Ovary (tissue), 9 donors: ENCODE results near the gene FKBP4. TPM values are rescaled to one million over a fixed set of nuclear protein-coding genes. Genes with fewer than 3 reads are reported as not detected.

Experiments
- DNase-seq, 5 donors: peaks; one replicate each; pipeline ENCODE4 v3.0.0-alpha.2; 2019 to 2020
- H3K27ac ChIP-seq, 2 donors: fragments of 200-600 bp; one replicate each; pipeline versions ENCODE4 v1.5.1 to v1.8.0; 2019 to 2022
- H3K27me3 ChIP-seq: fragments of 200-600 bp; one replicate; pipeline ENCODE4 v1.8.0; 2022
- H3K36me3 ChIP-seq: fragments of 200-600 bp; sonication (generic); one replicate; pipeline ENCODE4 v1.5.1; 2019
- H3K4me1 ChIP-seq: one replicate; pipeline ENCODE4 v1.8.1; 2013; ENCODE audit warnings: mild to moderate bottlenecking, moderate library complexity; ENCODE audit not compliant: insufficient read depth
- H3K4me3 ChIP-seq: fragments of 200-600 bp; sonication (generic); one replicate; pipeline ENCODE4 v1.5.1; 2017
- H3K9me3 ChIP-seq, 2 donors: fragments of 200-600 bp in 1 of 2; sonication (generic) in 1 of 2; one replicate each; pipeline versions ENCODE4 v1.5.1 to v1.8.1; 2013 to 2019; ENCODE audit warnings: mild to moderate bottlenecking in 1 of 2, moderate library complexity in 1 of 2
- EP300 ChIP-seq: sonication (generic); formaldehyde crosslinking; IDR thresholded peaks from one replicate; pipeline ENCODE4 v1.6.1; 2017; ENCODE audit warnings: antibody characterized with exemption
- POLR2A ChIP-seq: fragments of 450-650 bp; IDR thresholded peaks from one replicate; pipeline ENCODE4 v1.6.1; 2017; ENCODE audit warnings: antibody characterized with exemption, mild to moderate bottlenecking, moderate library complexity
- WGBS, 3 donors: extraction: QIAGEN DNeasy Blood & Tissue Kit in 1 of 3; methylation state at CpG; one replicate each; pipeline versions ENCODE4 v1.1.5 to v1.1.7; 2013 to 2017; 5-methylcytosine and 5-hydroxymethylcytosine counted together
- intact Hi-C, 4 donors: fragments of 100-400 bp; cut with DNase I; formaldehyde crosslinking; loops; one replicate each; pipeline versions ENCODE4 v1.11.0 to v1.15.1; 2022 to 2023
- polyA plus RNA-seq, 2 donors: library from polyadenylated mRNA; stranded (reverse); fragments of 200-250 nt in 1 of 2; fragments of 350-450 nt in 1 of 2; fragmentation: Illumina TruSeq in 1 of 2; extraction: RNeasy Lipid Tissue Mini Kit (QIAGEN cat#74804) in 1 of 2; gene quantifications; one replicate each; pipeline ENCODE4 v1.2.3, GENCODE V29; 2013 to 2014
- total RNA-seq, 7 donors: library from RNA; depleted of rRNA in 2 of 7; stranded (reverse); fragments of >200 nt in 2 of 7; fragmentation: NEBNext Ultra II Directional in 3 of 7; extraction: Animal tissue kit (Norgen Biotek cat#: 25700) in 3 of 7; gene quantifications; one replicate each; pipeline versions ENCODE4 v1.1.0 to v1.2.4, GENCODE V29; 2016 to 2023
- TF ChIP-seq, protein P1 (sequence below), 3 donors: fragments of 450-650 bp in 2 of 3; fragments of 200-600 bp in 1 of 3; IDR thresholded peaks; one replicate each; pipeline versions ENCODE4 v1.5.1 to v1.8.0; 2016 to 2022; ENCODE audit warnings: antibody characterized with exemption in 3 of 3, mild to moderate bottlenecking in 1 of 3
- donor health status: DM: no; HTN: no; CAD: no; lungs with moderate emphysema.
- donor health status: DM: no; HTN: no; CAD: no.
- donor health status: Bipolar disorder and iron deficiency.
- donor health status: DM: yes; HTN: yes; CAD: no.
- donor health status: DM: no; HTN: no; CAD: no.
- donor health status: DM: yes; HTN: yes; CAD: no.

The FKBP4 gene
- total and polyA plus RNA-seq, 9 donors = 25.1 to 109 (median 57.5) TPM

DNA sequence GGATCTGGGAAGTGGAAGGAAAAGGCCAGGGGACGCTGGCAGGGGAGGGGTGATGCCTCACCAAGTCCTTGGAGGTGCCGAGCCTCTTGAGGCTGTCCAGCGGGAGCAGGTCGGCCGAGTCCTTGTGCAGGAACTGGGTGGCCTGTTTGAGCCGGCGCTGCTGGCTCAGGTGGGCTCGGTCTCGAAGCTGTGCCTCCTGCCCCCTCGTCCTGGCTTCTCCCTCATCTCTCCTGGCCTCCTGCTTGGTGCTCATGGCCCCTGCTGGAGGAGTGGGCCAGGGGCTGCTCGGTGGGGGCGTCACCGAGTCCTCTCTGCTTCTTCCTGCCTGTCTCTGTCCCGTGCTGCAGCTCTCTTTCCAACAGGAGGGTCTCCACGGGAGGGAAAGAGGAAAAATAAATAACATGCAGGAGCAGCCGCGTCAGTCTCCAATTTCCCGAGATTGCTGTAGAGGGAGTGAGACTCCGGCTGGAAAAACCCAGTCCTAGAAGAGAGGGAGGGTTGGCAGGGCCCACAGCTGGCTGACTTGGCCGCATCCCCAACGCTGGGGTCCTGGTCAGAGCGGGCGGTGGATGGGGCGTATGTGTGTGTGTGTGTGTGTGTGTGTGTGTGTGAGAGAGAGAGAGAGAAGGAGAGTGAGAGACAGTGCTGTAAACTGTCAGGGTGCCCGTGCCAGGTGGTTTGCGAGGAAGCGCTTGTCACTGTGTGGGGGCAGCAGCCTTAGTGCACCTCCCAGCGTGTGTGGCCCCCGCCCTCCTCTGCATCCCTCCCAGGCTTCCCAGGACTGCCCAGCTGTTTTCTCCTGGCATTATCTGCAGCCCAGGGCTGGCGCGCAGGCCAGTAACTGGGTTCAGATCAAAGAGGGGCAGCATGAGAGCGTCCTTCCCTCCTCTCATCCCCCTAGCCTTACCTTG lies 40.1 kb downstream of the FKBP4 start, which contains the start of gene NRIP2:
NRIP2 (minus strand) TSS at position 455 of the 911 bp plus-strand sequence; CDS start at position 403, 52 bp downstream.
- 3 to 6% (median 3%) methylated on average over 32 of the region's 32 CpGs for WGBS, 3 donors
- Histone ChIP-seq H3K36me3 (no peaks in the 10 kb centered on the region), H3K4me1 (peaks cover 10% of the 10 kb centered on the region), H3K4me3 (peak within 1 kb of the TSS; percentile 27), H3K9me3 (no peaks in the 10 kb centered on the region), H3K27me3 (no peaks in the 10 kb centered on the region), H3K27ac (peak within 1 kb of the TSS; percentile 60 to 61)
- intact Hi-C loops = loop anchor here in 1 of 4 donors (10.0 kb wide), 1 partner anchor 50 kb away; no protein-coding TSS in a partner anchor
- no peak for TF ChIP-seq EP300
- no peak for TF ChIP-seq POLR2A
- TF ChIP-seq, protein P1, sequence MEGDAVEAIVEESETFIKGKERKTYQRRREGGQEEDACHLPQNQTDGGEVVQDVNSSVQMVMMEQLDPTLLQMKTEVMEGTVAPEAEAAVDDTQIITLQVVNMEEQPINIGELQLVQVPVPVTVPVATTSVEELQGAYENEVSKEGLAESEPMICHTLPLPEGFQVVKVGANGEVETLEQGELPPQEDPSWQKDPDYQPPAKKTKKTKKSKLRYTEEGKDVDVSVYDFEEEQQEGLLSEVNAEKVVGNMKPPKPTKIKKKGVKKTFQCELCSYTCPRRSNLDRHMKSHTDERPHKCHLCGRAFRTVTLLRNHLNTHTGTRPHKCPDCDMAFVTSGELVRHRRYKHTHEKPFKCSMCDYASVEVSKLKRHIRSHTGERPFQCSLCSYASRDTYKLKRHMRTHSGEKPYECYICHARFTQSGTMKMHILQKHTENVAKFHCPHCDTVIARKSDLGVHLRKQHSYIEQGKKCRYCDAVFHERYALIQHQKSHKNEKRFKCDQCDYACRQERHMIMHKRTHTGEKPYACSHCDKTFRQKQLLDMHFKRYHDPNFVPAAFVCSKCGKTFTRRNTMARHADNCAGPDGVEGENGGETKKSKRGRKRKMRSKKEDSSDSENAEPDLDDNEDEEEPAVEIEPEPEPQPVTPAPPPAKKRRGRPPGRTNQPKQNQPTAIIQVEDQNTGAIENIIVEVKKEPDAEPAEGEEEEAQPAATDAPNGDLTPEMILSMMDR (IDR thresholded peaks at IDR 0.05) = peak in 1 of 3 donors; percentile 17
- DNase-seq = peak; percentile 72 to 86 (median 86)

DNA sequence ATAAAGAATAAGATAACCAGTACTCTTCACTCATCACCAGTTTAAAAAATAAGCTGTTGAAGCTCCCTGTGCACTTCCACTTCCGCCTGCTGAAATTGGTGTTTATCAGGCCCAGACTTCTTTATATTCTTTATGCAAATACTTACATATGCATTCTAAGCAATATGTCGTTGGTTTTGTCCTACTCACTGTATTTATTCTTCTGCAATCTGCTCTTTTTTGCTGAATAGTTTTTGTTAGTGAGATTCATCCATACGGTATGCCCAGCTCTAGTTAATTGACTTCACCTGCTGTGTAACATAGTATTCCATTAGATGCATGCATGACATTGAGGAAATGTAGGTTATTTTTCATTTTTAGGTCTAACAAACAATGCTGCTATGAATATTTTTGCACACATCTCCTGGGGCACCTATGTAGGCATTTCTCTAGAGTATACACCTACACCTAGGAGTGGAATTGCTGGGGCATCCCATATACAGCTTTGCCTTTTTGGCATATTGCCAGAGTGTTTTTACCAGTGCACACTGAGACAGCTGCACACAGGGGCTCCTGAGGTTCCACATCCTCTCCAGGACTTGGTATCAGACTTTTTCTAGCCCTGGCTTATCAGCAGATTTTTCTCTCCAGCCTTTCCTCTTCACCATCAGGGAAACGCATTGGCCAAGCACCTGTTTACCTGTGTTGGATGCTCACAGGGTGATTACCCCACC lies 41.1 kb downstream of the FKBP4 start:
- no peak for DNase-seq
- Histone ChIP-seq H3K4me3 (no peak overlapping the region), H3K27ac (no peak overlapping the region), H3K36me3 (no peaks in the 10 kb centered on the region), H3K27me3 (no peaks in the 10 kb centered on the region), H3K9me3 (no peaks in the 10 kb centered on the region), H3K4me1 (peaks cover 10% of the 10 kb centered on the region)
- intact Hi-C loops = loop anchor here in 1 of 4 donors (10.0 kb wide), 1 partner anchor 49 kb away; no protein-coding TSS in a partner anchor
- WGBS, 3 donors = 39 to 54% (median 51%) methylated on average over 4 of the region's 4 CpGs
- no peak for TF ChIP-seq EP300
- TF ChIP-seq POLR2A = no peak
- TF ChIP-seq, protein P1 (IDR thresholded peaks at IDR 0.05) = no peak

DNA sequence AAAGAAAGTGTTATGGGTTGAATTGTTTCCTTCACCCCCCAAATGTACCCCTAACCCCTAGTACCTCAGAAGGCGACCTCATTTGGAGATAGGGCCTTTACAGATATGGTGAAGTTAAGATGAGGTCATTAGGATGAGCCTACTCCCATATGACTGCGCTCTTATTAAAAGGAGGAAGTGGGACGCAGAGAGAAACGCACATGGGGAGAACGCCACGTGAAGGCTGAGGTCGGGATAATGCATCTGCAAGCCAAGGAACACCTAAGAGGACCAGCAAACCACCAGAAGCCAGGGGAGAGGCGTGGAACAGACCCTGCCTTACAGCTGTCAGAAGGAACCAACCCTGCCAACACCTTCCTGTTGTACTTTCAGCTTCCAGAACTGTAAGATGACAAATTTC lies 41.8 kb downstream of the FKBP4 start:
- 83 to 94% (median 90%) methylated on average over 8 of the region's 8 CpGs for WGBS, 3 donors
- H3K4me1 ChIP-seq = peaks cover 10% of the 10 kb centered on the region
- no peak for TF ChIP-seq POLR2A
- TF ChIP-seq, protein P1 (IDR thresholded peaks at IDR 0.05) = no peak
- TF ChIP-seq EP300 = no peak
- no peak for DNase-seq
- no peak overlapping the region for H3K27ac ChIP-seq
- intact Hi-C loops = loop anchor here in 1 of 4 donors (10.0 kb wide), 1 partner anchor 48 kb away; no protein-coding TSS in a partner anchor
- H3K4me3 ChIP-seq = no peak overlapping the region
- H3K27me3 ChIP-seq = no peaks in the 10 kb centered on the region
- no peaks in the 10 kb centered on the region for H3K36me3 ChIP-seq
- H3K9me3 ChIP-seq = no peaks in the 10 kb centered on the region

DNA sequence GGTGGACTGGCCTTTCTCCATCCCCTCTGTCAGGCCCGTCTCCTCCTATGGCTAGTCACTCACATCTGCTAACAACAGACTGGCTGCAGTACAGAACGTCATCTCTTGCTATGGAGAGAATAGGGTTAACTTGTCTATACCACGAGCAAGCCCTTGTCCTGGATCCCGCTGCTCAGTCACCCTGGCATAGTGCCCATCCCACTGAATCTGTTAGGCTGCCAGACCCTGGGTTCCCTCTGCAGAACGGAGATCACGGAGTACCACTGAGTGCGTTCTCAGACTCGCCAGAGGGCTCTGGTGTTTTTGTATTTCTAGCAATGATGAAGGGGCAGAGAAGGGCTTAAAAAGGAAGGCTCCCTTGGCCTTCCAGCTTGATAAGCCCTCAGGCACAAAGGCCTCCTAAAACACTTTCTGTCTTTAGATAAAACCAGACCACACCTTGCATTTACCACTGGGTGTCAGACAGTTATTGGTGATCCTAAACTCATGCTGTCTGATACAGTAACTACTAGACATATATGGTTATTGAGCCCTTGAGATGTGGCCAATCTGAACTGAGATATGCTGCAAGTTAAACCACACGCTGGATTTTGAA lies 46.4 kb downstream of the FKBP4 start:
- Histone ChIP-seq H3K4me1 (no peaks in the 10 kb centered on the region), H3K27me3 (no peaks in the 10 kb centered on the region), H3K4me3 (no peak overlapping the region), H3K9me3 (no peaks in the 10 kb centered on the region), H3K27ac (no peak overlapping the region), H3K36me3 (no peaks in the 10 kb centered on the region)
- WGBS, 3 donors = 61 to 66% (median 62%) methylated on average over 9 of the region's 9 CpGs
- TF ChIP-seq EP300 (no peak), POLR2A (no peak)
- TF ChIP-seq, protein P1 (IDR thresholded peaks at IDR 0.05) = no peak
- intact Hi-C loops = no loop called here
- DNase-seq = no peak
